ENCODE data around the gene ENO3.

DNA sequence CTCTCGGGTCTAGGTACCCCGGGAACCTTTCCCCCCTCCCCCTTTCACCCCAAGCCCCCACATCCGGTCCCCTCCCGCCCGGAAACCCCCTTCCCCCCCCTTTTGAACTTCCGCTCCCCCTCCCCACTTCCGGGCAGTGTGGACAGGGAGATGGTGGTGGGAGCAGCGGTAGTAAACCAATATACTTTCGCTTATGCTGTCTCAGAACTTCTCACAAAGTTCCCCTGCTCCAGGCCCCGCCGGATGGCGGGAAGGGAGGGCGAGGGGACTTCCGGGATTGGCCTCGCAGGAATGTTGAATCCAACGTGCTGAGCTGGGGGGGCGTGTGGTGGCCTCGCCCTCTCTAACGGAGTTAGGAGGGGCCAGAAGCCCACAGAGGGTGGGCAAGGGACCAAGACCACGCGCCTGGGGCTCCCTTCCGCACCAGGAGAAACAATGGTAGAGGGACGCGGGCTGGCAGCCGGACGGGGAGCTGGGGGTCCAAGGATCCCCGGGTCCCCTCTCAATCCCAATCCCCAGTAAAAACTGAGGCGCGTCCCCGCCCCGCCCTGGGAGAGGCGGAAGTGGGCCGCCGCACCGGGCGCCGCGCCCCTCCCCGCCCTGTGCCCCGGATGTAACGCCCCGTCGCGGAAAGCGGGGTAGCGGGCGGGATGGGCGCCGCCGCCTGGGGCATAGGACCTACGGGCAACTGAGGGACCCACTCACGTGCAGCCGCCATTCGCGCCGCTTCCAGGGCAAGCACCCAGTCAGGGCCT is 3.3 kb upstream of the ENO3 start:
- TF ChIP-seq, protein P1, sequence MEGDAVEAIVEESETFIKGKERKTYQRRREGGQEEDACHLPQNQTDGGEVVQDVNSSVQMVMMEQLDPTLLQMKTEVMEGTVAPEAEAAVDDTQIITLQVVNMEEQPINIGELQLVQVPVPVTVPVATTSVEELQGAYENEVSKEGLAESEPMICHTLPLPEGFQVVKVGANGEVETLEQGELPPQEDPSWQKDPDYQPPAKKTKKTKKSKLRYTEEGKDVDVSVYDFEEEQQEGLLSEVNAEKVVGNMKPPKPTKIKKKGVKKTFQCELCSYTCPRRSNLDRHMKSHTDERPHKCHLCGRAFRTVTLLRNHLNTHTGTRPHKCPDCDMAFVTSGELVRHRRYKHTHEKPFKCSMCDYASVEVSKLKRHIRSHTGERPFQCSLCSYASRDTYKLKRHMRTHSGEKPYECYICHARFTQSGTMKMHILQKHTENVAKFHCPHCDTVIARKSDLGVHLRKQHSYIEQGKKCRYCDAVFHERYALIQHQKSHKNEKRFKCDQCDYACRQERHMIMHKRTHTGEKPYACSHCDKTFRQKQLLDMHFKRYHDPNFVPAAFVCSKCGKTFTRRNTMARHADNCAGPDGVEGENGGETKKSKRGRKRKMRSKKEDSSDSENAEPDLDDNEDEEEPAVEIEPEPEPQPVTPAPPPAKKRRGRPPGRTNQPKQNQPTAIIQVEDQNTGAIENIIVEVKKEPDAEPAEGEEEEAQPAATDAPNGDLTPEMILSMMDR (IDR thresholded peaks at IDR 0.05): no peak
- TF ChIP-seq ZFX (IDR thresholded peaks at IDR 0.05; ENCODE audit: borderline replicate concordance): no peak

Measured in 22Rv1 (cell line).